GM12874 (cell line): Measurements from ENCODE around the gene RPP21.

Source experiments
- TF ChIP-seq, protein P1 (sequence below): IDR thresholded peaks from 2 replicates; pipeline ENCODE4 v1.5.1; 2011; ENCODE audit warnings: low read depth, mild to moderate bottlenecking, control low read depth, low read length, moderate library complexity; ENCODE audit not compliant: insufficient read depth

Gene RPP21

DNA sequence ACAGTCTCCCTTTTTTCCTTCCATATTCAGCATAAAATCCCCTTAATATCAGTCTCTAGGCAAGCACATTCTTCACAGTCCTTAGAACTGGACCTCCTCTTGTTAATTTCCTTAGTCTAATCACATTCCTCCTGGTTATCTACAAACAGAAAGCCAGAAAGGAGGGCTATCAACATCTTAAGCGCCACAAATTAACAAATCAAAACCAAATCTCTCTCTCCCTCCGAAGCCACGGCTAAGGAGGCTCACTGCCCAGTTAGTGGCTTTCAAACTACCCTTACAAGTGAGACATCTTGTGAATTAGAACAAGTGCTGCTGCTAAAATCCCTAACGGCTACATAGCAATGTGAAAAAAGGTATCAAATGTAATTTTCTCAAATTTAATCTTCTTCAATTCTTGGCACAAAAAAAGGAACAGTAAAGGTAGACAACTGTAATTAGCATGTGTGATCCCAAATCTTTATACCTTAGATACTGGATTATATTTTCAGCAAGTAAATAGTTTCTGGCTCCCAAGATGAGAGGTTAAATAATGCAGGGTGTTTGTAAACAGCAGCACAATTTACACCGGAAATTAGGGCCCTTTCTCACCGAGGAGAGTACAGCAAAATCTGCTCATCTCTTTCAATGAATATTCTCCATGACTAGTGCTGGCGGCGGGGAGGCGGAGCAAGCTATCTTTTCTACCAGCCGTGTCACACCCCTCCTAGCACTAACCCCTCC is 19.6 kb upstream of the RPP21 start:
- TF ChIP-seq, protein P1, sequence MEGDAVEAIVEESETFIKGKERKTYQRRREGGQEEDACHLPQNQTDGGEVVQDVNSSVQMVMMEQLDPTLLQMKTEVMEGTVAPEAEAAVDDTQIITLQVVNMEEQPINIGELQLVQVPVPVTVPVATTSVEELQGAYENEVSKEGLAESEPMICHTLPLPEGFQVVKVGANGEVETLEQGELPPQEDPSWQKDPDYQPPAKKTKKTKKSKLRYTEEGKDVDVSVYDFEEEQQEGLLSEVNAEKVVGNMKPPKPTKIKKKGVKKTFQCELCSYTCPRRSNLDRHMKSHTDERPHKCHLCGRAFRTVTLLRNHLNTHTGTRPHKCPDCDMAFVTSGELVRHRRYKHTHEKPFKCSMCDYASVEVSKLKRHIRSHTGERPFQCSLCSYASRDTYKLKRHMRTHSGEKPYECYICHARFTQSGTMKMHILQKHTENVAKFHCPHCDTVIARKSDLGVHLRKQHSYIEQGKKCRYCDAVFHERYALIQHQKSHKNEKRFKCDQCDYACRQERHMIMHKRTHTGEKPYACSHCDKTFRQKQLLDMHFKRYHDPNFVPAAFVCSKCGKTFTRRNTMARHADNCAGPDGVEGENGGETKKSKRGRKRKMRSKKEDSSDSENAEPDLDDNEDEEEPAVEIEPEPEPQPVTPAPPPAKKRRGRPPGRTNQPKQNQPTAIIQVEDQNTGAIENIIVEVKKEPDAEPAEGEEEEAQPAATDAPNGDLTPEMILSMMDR, result no peak

DNA sequence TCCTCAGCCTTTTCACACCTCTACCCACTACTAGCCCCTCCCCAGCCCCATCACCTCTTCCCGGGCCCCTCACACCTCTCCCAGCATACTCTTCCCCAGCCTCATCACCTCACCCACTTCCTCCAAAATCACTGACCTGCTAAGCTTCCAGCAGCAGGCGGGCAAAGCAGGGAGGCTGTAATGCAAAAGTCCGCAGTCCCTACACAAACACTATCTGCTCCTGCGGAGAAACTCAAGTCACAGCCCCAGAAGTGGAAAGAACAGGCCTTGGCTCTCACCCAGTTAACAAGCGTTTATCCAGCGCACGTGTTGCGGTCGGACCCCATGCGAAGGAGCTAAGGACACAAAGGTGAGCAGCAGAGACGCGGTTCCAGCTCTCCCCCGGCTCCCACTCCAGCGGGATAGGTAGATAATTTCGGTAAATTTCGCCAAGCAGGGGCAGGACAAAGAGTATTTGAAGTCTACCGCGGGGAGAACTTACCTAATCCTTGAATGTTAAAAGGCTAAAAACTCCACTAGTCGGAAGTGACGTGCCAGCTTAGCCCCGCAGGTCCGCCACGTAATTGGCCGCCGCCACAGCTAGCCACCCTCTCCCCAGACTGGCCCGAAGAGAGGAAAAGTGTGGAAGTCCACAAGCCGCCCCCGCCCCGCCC is 19.0 kb upstream of the RPP21 start:
- TF ChIP-seq, protein P1, result no peak

DNA sequence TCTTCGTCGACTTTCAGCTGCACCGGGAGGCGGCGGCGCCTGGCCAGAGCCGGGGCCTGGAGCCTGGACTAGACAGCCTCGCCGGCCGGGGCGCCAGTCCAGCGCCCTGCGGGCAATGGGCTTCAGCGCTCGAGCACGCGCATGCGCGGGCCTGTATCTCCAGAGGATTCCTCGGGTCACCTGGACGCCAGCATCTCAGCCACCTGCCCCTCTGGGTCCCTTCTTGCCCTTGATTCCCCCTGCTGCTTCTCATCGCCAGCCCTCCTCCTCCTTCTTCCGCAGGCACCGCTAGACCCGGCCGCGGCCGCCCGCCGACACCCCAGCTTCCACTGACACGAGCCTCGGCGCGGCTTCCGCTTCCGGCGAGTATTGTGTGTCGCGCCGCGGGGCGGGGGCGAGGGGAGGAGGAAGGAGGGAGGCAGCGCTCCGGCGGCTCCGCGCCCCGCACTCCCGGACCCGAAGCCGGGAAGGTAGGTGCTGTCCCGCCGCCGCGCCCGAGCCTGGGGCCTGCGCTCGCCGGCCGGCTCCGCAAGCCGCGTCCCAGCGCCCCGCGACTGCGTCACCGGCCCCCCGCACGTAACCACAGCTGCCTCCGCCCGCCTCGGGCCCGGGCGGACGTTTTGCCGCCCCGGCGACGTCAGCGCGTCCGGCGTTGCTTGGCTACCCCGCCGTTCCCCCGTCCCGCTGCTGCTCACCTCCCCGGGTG is 18.3 kb upstream of the RPP21 start, which contains the start of gene TRIM39:
TSS of gene TRIM39 (plus strand) at position 402 of the 706 bp plus-strand sequence. CDS start 2,391 bp downstream, outside the sequence.
- TF ChIP-seq, protein P1, result no peak

DNA sequence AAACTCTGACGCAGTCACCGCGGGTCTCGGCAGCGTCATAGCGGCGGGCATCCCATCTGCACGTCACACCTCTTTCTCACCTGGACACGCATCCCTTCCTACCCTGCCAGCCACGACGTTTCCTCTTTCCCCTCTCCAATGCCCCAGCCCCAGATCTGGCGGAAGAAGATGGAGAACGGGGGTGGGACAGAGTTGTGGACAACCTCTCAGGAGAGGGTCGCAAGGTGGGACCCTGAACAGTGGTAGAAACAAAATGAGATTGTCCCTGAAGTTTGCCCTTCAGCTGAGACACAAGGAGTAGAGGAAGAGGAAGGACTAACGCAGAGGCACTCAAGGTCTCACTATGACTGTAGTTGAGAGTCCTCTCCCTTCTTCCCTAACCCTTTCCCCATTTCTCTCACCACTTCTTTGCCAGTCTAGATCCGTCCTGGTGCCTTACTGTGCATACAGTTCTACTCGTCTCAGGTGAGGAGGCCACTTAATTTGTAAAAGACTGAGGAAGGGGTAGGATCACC is 17.7 kb upstream of the RPP21 start:
- TF ChIP-seq, protein P1, result no peak

DNA sequence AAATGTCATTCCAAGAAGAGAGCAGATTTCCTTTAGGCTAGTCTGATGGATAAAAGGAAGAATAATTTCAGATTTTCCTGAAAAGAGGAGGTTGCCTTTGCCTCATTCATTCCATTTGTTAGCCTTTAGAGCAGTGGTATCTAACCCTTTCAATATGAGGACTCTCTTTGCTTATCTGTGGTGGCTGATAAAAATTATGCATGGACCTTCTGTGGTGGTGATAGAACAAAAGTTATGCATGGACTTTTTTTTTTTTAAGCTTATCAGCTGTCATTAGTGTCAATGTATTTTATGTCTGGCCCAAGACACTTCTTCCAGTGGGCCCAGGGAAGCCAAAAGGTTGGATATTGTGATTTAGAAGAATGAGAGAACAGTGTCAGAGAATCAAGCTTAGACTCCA is 16.6 kb upstream of the RPP21 start:
- TF ChIP-seq, protein P1, result no peak

DNA sequence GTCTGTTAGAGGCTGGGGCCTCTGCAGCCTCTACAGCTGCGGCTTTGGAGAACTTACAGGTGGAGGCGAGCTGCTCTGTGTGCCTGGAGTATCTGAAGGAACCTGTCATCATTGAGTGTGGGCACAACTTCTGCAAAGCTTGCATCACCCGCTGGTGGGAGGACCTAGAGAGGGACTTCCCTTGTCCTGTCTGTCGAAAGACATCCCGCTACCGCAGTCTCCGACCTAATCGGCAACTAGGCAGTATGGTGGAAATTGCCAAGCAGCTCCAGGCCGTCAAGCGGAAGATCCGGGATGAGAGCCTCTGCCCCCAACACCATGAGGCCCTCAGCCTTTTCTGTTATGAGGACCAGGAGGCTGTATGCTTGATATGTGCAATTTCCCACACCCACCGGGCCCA is 15.6 kb upstream of the RPP21 start:
- TF ChIP-seq, protein P1, result no peak

DNA sequence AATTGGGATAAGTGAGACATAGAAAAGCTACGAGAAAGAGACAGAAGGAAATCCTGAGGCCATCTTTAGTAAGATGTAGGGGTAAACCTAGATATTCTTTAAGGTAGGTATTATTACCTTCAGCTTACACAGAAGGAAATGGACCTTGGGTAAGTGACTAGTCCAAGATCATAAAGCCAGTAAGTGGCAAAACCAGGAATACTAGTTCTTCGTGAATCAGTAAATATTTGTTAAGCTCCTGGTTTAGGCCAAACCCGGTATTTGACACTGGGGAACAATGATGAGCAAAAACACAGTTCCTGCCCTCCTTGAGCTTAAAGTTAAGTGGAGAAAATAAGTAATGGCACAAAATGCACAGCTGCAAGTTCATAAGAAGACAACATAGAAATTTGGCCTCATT is 13.0 kb upstream of the RPP21 start:
- TF ChIP-seq, protein P1, result no peak
